WERI-Rb-1 (cell line): ENCODE data around the gene ALLC.

Experiments used
- DNase-seq: peaks from one replicate; pipeline ENCODE4 v3.0.0-alpha.2; 2020
- H3K27ac ChIP-seq: fragments of 250-450 bp; sonication (Bioruptor Pico); 2 replicates; pipeline ENCODE4 v1.5.1; 2020; ENCODE audit warnings: mild to moderate bottlenecking, moderate library complexity
- H3K27me3 ChIP-seq: fragments of 250-450 bp; sonication (Bioruptor Pico); 2 replicates; pipeline ENCODE4 v1.5.1; 2021; ENCODE audit warnings: mild to moderate bottlenecking, low read depth, moderate library complexity; ENCODE audit not compliant: insufficient read depth, severe bottlenecking
- H3K36me3 ChIP-seq: fragments of 250-450 bp; sonication (Bioruptor Pico); 2 replicates; pipeline ENCODE4 v1.5.1; 2020; ENCODE audit warnings: mild to moderate bottlenecking, moderate library complexity
- H3K4me3 ChIP-seq: 2 replicates; pipeline ENCODE4 v1.5.1; 2011; ENCODE audit warnings: low read depth, mild to moderate bottlenecking, control low read depth, low read length
- H3K9me3 ChIP-seq: fragments of 250-450 bp; sonication (Bioruptor Pico); 2 replicates; pipeline ENCODE4 v1.5.1; 2021; ENCODE audit warnings: mild to moderate bottlenecking, moderate library complexity; ENCODE audit not compliant: severe bottlenecking
- TF ChIP-seq, protein P1 (sequence below): IDR thresholded peaks from 2 replicates; pipeline ENCODE4 v1.5.1; 2011; ENCODE audit warnings: low read depth, mild to moderate bottlenecking, control low read depth, inconsistent platforms, low read length

The ALLC gene

DNA sequence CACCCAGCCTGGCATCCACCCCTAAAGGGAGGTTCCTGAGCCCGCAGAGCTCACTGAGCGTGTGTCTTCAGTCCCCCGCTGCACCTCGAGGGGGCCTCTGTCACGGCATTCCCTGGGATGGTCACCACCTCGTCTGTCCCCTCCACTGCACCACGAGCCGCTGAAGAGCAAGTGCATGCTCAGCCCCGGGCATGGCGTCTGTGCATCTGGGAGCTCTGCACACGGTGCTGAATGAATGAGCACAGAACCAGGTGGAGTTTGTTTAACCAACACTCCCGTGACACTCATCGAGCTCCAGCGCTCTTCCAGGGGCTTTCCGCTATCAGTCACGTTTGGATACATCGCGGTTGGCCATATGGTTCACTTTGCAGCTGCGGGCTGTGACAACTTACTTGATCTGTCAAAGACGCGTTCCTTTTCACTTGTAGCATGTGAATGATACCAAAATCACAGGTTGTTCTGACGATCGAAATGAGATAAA lies 9.2 kb downstream of the ALLC start:
- DNase-seq: peak; percentile 7
- Histone ChIP-seq H3K4me3 (no peak overlapping the region), H3K27me3 (no peaks in the 10 kb centered on the region), H3K9me3 (peaks cover 3% of the 10 kb centered on the region), H3K27ac (no peak overlapping the region; the same call in 1 of the 2 replicates), H3K36me3 (no peaks in the 10 kb centered on the region)
- TF ChIP-seq, protein P1, sequence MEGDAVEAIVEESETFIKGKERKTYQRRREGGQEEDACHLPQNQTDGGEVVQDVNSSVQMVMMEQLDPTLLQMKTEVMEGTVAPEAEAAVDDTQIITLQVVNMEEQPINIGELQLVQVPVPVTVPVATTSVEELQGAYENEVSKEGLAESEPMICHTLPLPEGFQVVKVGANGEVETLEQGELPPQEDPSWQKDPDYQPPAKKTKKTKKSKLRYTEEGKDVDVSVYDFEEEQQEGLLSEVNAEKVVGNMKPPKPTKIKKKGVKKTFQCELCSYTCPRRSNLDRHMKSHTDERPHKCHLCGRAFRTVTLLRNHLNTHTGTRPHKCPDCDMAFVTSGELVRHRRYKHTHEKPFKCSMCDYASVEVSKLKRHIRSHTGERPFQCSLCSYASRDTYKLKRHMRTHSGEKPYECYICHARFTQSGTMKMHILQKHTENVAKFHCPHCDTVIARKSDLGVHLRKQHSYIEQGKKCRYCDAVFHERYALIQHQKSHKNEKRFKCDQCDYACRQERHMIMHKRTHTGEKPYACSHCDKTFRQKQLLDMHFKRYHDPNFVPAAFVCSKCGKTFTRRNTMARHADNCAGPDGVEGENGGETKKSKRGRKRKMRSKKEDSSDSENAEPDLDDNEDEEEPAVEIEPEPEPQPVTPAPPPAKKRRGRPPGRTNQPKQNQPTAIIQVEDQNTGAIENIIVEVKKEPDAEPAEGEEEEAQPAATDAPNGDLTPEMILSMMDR: no peak

DNA sequence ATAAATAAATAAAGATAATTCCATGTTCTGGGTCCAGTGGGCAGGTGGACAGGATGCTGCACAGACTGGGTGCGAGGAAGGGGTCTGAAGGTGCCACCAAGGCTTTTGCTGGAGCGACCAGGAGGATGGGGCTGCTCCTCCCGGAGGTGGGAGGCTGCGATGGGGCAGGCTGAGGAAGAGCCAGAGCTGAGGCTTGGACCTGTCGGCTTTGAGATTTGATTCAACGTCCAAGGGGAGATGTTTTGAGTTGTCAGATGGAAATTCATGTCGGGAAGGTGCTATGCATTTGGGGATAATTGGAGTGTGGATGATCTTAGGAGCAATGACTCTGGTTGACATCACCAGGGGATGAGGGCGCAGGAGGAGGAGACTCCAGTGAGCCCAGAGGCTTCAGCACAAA lies 11.7 kb downstream of the ALLC start:
- H3K27me3 ChIP-seq: no peaks in the 10 kb centered on the region
- no peak overlapping the region for H3K27ac ChIP-seq
- no peak overlapping the region for H3K4me3 ChIP-seq
- TF ChIP-seq, protein P1: no peak
- peaks cover 3% of the 10 kb centered on the region for H3K9me3 ChIP-seq
- no peaks in the 10 kb centered on the region for H3K36me3 ChIP-seq
- peak; percentile 5 for DNase-seq

DNA sequence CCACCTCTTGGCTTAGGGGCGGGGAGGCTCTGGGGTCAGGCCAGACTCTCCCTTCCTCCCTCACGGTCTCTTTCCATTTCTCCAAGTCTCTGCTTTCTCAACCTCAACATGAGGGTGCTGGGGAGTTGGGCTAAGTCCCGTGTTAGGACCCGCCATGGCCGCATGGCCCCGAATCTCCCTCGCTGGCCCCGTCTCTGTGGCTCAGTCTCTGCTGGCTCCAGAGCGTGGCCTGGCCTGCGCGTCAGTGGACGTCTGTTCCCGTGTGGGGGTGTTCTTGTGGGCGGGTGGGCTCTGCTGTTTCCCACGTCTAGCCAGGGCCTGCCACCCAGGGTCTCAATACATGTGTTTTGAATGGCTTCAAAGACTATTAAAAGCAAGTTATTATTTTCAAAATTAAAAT lies 12.4 kb downstream of the ALLC start:
- peak; percentile 6 for DNase-seq
- H3K36me3 ChIP-seq: no peaks in the 10 kb centered on the region
- TF ChIP-seq, protein P1: no peak
- H3K9me3 ChIP-seq: peaks cover 3% of the 10 kb centered on the region
- no peak overlapping the region for H3K4me3 ChIP-seq
- H3K27ac ChIP-seq: no peak overlapping the region
- H3K27me3 ChIP-seq: no peaks in the 10 kb centered on the region

DNA sequence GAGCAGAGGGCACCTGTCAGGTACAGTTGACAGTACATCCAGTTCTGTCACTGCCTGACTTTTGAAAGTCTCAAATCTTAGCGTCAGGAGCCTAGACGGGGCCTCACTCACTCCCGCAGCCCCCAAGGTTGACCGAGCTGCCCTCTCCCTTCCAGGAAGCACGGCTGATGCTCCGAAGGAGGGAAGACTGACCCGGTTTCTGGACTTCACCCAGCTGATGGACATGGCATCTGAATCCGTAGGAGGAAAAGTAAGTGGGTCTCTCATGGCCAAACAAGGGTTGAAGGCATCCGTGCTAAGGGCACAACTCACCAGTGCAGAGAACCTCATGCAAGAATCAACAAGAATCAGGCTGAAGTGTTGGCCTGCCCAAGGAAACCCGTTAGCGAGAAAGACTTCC lies 12.9 kb downstream of the ALLC start:
- H3K27ac ChIP-seq: no peak overlapping the region
- H3K36me3 ChIP-seq: no peaks in the 10 kb centered on the region
- no peak overlapping the region for H3K4me3 ChIP-seq
- TF ChIP-seq, protein P1: no peak
- DNase-seq: peak; percentile 4
- H3K27me3 ChIP-seq: no peaks in the 10 kb centered on the region
- H3K9me3 ChIP-seq: peaks cover 3% of the 10 kb centered on the region

DNA sequence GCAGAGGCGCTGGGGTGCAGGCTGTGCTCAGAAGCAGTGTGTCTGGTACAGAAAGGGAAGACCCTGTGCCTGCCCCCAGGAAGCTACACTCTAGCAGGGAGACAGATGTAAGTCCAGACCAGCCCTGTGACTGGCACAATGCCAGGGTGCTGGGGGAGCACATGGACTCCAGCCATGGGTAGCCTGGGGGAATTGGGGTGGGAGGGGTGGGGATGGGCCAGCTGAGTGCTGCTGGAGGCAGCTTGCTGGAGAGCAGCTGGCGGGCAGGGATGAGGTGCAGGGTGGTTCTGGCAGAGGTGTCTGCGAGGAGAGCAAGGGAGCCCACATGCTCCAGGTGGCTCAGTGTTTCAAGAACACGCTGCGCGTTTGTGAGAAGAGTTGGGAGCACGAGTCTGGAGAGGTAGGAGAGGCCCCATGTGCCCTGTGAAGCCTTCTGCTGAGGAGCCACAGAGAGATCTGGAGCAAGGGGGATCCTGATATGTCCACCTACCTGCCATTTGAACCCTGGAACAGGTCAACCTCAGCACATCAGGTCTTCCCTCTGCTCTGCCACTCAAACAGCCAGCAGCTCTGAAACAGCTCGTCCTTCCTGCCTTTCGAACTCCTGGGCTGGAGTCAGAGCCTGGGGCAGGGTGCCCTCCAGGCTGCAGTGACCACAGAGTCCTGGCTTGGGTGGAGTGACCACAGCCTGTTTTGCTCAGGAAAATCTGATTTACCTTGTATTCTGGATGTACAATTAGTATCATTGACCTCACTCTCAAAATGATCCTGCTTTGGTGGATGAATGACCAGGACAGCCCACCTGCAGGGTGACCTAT lies 15.1 kb downstream of the ALLC start:
- Histone ChIP-seq H3K4me3 (no peak overlapping the region), H3K27ac (no peak overlapping the region), H3K27me3 (no peaks in the 10 kb centered on the region), H3K36me3 (no peaks in the 10 kb centered on the region), H3K9me3 (peaks cover 3% of the 10 kb centered on the region)
- TF ChIP-seq, protein P1: no peak
- peak; percentile 6 for DNase-seq
